GM18511 (cell line): ENCODE data around the gene POC5.
"Not testable (repeated sequence)": the region's sequence is repeated elsewhere in the genome, so short reads cannot be mapped to it uniquely, and the experiment has no call there.

ENCODE experiments used
- ATAC-seq: cut with Tn5 transposase; IDR thresholded peaks from one replicate; pipeline ENCODE4 v1.9.1; 2021; ENCODE audit warnings: mild to moderate bottlenecking, moderate library complexity; ENCODE audit not compliant: unreplicated experiment

Gene POC5, protein sequence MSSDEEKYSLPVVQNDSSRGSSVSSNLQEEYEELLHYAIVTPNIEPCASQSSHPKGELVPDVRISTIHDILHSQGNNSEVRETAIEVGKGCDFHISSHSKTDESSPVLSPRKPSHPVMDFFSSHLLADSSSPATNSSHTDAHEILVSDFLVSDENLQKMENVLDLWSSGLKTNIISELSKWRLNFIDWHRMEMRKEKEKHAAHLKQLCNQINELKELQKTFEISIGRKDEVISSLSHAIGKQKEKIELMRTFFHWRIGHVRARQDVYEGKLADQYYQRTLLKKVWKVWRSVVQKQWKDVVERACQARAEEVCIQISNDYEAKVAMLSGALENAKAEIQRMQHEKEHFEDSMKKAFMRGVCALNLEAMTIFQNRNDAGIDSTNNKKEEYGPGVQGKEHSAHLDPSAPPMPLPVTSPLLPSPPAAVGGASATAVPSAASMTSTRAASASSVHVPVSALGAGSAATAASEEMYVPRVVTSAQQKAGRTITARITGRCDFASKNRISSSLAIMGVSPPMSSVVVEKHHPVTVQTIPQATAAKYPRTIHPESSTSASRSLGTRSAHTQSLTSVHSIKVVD

DNA sequence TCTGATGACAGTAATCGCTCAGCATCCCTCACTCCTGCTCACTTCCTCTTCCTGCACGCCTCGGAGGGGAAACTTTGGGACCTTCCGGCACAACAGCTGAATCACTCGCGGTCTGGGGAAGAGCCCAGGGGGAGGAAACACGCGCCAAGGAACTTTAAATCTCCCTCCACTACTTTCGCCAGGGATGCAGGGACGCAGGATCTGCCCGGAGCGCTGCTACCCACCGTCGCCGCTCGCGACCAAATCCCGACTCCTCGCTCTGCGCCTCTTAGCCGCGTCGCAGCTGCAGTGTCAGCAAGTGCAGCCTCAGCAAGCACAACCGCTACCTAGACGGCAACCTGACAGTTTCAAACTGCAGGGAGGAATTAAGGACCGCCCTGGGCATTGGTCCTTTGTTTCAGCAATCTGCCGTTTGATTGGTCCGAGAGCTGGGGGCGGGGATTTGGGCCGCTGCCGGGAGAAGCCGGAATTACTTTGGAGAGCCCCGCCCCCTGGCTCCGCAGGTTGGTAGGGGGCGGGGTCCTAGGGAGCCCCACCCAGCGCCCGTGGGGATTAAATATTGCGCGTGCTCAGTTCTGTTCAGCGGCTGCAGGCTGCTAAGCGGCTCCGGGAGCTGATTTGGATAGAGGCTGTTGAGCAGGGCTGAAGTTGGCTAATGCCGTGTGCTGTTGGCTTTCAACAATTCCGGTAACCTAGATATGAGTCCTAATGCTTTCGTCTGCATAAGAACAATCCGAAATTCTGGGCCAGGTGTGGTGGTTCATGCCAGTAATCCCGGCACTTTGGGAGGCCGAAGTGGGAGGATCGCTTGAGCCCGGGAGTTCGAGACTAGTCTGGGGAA is at the start of gene POC5:
Gene POC5 (minus strand): TSS at position 356 of the 841 bp plus-strand sequence. CDS start 4,500 bp downstream, outside the sequence.
- peak; percentile 96 for ATAC-seq

DNA sequence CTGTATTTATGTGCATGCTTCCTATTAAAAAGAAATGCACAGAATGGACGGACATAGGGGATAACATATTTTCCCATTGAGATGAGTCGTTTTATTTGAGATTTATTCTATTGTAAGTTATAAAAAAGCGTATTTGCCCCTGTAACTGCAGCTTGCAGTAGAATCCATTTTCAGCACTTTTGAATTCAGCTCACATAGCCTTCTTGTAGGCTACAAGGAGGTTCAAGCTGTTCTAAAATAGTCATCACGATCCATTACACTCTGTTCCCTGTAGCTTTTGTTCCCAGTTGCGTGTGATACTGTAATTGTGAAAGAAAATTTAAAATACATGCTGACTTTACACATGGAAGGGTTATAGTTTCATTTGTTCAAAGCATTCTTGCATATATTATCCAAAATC is 40.9 kb upstream of the POC5 start:
- ATAC-seq: no peak

DNA sequence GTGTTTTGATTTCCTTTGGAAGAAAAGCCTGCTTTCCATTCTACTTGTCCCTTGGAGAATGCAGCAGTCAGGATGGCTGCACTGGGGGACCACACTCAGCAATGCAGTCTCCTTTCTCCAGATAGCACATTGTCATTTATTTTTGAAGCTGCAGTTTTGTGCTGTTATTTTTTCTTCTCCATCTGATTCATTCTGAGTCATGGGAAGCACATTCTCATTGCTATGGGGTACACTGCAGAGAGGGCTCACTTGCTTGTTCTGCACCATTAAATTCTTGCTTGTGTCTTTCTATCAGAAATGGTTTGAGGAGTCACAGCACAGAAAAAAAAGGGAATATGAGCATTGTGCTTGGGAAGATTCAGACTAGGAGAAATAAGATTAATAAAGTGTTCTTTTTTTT is 39.7 kb upstream of the POC5 start:
- no peak for ATAC-seq

DNA sequence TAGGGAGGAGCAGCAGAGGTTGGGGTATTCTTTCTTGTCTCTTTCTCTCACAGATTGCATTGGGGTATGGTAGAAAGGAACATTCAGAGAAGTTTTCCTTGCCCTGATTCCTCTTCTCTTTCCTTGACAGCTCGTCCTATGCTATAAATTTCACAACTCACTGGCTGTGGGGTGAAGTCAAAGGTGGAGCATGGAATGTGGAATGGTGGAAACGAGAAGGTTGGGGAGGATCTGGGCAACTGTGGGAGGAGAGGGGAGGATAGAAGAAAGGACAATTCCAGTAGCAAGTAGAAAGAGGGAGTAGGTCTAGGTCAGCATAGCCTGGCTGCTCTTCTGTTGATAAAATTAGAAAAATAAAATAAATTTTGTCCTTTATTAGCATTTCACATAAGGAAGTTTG is 39.0 kb upstream of the POC5 start:
- no peak for ATAC-seq

DNA sequence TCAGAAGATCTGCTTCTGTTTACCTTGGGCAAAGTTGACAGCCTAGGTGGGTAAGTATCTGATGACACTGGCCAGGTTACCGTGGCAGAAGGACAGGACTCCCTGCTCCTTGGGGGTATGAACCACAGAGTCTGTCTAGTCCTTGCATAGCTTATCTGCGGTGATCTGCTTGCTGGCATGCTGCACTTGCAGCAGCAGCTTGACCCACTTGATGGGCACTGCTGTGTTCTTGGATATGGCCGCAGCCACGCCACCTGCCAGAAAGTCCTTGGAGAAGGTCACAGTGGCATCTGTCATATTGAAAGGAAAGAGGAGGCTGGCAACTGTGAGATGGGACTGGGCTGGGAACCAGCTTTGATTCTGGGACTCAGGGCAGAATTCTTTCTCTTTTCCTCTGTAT is 35.9 kb upstream of the POC5 start:
- ATAC-seq: no peak

DNA sequence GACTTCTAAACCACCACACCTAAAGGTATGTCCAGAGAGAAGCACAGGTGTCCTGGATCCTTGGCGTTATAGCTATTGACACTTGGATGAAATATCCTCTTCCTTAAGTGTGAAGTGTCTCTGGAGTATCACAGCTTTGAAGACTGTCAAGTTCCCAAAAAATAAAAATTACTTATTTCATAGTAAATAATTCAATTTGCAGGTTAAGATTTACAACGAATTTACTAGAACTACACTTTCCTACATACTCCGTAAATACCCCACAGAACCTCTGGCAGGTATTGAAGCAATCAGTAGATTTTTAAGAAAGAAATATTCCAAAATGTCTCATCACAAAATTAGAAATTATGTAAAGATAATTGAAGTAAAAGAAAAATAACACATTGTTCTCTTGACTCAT is 27.1 kb upstream of the POC5 start:
- no peak for ATAC-seq

DNA sequence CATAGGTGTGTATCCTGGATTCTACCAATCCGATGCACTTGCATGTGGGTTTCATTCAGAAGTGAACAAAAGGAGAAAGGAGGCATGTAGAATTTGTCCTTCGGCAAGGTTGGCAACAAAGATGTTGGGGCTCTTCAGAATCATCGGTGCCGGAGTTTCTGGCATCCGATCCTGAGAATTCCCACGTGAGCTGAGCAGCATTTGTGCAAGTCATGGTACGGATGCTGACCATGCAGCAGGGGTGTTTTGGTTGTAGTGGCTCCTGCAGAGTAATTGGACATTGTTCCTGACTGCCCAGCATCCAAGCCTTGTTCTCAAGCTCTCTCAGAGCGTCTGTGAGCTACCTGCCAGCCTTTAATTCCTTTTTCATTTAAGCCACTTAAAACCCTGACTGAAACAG is 19.0 kb upstream of the POC5 start:
- no peak for ATAC-seq

DNA sequence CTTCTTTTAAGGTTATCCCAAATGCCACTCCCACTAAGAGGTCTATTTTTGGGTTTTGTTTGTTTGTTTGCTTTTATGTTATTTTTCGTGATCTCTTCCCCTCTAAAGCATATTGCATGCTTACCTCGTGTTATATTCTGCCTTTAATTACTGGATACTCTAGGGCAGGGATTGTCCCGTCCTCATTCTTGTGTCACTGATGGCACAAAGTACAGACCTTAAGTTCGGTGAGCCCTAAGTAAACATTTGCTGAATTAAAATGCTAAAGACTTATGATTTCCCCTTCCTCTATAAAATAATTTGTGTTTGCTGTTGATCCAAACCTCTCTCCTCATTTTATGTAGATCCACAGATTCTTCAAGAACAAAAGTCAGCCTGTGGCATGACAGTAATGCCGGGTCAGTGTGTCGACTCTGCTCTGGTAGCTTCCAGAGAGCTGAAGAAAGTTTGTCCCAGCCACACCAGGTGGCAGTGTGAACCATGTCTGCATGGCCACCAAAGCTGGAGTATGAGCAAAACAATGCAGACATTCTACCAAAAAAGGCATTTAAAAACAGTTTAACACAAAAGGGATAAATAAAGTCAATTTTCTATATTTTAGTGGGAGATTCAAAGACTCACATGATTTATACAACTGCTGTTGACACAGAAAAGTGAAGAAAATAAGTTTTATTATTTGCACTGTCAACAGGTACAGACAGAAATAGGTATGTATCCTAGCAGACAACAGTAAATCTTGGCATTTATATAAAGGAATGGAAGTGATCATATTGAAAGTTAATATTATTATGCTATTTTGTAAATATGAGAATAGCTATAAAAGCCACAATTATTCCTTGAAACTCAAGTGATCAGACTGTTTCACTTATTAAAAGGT is 17.9 kb upstream of the POC5 start:
- peak; percentile 51 for ATAC-seq

DNA sequence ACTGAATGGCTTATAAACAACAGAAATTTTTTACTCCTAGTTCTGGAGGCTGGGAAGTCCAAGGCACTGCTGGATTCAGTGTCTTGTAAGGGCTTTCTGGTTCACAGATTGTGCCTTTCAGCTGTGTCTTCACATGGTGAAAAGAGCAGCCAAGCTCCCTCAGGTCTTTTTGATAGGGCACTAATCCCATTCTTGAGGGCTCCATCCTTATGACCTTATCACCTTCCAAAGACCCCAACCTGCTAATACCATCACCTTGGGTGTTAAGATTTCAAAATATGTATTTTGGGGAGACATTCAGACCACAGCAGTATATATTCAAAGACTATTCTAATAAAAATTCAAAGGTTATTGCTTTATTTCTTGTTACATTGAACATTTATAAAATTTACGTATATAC is 16.5 kb upstream of the POC5 start:
- ATAC-seq: no peak

DNA sequence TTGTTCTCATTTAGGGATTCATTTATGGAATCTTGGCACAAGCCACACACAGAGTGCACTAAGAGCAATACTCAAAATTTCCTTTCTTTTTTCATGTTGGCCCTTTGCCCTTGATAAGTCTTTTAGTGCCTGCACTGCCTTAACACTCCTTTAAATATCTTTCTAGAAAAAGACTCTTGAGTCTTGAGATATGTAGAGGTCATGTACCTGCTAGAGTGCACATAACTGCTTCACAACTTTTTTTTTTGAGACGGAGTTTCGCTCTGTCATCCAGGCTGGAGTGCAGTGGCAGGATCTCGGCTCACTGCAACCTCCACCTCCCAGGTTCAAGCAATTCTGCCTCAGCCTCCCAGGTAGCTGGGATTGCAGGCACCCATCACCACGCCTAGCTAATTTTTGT is 14.3 kb upstream of the POC5 start:
- ATAC-seq: not testable (repeated sequence)

DNA sequence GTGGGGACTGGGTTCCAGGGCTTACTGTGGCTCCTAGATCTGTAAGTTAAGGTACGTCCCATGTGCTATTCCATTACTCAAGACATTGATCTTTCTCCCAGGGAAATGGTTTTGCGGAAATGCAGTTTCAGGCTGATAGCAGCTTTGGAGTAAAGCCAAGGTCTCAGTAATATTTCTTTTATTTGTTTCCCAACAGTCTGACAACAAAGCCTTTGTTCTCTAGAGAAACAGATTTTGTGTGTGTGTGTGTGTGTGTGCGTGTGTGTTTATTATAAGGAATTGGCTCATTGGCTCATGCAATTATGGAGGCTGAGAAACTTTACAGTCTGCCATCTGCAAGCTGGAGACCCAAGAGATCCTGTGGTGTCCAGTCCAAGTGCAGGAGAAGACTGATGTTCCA is 12.1 kb upstream of the POC5 start:
- no peak for ATAC-seq

DNA sequence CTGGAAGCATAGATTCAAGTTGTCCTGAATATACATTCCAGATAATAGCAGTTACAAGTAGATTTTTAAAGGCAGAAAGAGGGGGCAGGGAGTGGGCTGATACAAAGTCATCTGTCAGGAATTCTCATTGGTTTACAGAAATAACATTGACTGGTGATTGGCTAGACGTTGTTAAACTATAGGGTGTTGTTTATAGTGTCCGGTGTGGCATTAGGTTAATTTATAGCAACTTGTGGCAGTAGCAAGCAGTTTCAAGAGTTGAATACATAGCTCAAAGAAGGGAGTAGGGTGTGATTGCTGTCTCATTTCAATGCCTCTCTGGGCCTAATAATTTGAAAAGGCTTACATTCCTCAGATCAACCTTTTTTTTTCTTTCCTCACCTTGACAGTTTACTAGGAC is 10.7 kb upstream of the POC5 start:
- no peak for ATAC-seq

DNA sequence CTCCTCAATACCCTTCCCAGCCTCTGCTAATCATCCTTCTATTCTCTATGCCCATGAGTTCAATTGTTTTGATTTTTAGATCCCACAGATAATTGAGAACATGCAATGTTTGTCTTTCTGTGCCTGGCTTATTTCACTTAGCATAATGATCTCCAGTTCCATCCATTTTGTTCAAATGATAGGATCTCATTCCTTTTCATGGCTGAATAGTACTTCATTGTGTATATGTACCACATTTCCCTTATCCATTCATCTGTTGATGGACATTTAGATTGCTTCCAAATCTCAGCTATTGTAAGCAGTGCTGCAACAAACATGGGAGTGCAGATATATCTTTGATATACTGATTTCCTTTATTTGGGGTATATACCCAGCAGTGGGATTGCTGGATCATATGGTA is 9.0 kb upstream of the POC5 start:
- not testable (repeated sequence) for ATAC-seq

DNA sequence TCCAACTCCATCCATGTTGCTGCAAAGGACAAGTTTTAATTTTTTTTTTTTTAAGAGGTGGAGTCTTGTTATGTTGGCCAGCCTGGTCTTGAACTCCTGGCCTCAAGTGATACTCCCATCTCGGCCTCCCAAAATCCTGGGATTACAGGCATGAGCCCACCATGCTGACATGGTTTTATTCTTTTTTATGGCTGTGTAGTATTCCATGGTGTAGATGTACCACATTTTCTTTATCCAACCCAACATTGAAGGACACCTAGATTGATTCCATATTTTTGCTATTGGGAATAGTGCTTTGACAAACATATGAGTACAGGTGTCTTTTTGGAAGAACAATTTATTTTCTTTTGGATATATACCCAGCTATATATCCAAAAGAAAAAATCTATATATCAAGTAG is 6.1 kb upstream of the POC5 start:
- no peak for ATAC-seq

DNA sequence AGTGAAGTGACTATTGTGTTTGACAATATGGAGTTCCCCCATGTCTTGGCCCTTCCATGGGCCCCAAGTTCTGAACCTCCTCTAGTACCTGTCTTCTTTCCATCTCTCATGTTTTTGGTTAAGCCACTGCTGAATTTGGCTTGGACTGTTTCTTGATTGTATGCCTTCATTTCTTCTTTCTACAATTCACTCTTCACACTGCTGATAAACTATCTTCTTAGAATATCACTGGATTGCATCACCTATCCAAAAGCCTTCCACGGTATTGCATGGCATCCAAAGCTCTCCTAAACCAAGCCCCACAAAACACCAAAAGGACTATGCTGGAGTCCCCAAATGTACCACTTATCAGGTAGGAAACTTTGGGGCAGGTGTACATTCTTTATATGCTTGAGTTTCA is 4.3 kb upstream of the POC5 start:
- no peak for ATAC-seq

DNA sequence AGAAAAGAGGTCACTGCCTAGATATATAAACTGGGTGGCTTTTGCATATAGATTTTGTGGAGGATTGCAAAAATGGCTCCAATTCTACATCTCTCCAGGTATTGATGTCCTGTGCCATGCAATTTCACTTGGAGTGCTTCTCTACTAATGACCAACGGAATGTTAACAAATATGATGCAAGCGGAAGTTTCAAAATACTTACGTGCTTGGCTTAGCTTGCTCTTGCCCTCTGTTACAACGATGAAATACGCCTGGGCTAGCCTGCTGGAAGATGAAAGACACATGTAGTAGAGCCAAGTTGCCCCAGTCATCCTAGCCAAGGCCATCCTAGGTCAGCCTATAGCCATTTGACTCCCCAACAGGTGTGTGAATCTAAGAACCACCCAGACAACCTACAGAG is 3.6 kb upstream of the POC5 start:
- no peak for ATAC-seq

DNA sequence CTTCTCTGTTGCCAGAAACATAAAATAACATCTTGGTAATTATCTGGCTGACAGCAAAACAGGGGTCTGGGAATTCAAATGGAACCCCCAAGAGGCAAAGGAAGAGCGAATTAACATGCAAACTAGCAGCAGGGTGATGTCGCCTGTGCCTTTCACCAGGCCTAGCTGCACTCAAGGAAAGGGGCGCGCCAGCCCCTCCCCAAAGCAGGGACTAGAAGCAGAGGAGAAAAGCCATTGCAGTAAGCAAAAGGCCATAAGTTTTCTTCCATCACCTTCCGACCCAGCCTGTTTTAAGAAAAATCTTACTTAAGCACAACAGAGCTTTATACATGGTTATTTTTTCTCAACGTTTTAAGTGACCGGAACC is 539 bp downstream of the POC5 start:
- ATAC-seq: peak; percentile 26

DNA sequence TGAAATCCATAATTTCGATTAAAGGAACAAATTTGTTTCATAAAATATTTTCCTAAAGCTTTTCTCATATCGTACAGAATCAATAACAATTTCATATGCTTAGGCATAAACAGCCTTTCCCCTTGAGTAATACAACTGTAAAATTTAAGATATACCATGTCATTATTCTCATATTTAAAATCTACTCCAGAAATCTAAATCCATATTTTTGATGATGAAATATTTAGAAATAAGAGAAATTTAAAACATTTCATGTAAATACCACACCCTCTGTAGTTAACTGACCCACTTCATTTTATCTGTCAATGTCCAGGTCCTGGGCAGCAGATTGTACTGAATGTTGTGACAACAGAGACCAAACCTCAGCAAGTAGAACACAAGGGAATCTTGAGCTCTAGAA is 5.1 kb downstream of the POC5 start:
- ATAC-seq: no peak

DNA sequence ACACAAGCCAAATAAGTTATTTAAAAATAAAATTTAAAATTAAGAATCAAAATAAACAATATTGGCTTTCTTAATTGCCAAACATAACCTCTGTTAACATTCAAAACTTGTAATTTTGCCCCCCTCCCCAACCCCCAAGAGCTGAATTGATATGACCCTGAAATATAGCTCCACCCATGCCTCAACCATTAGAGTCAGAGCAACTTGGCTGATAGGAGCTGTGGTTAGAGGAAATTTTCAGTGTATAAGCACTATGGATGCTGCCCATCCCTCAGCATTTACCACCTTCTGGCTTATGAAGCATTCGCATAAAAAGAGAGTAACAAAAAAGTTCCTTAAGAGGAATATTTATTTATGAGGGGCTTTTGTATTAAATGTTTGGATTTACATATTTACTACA is 6.1 kb downstream of the POC5 start:
- no peak for ATAC-seq

DNA sequence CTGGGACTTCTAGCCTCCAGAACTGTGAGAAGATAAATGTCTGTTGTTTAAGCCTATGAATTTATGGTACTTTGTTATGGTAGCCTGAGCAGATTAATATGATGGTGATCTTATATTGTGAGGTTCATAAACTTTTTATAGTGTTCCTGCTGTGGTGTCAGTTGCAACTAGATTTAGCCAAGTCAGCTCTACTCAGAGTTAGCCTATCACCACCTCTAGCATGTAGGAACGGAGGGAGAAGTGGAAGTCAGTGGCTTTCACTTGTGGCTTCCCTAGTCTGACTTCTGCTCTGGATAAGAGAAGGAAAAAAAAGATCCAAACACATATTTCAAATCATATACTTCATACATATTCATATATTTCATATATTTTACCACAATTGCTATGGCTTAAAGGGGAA is 6.6 kb downstream of the POC5 start:
- no peak for ATAC-seq

DNA sequence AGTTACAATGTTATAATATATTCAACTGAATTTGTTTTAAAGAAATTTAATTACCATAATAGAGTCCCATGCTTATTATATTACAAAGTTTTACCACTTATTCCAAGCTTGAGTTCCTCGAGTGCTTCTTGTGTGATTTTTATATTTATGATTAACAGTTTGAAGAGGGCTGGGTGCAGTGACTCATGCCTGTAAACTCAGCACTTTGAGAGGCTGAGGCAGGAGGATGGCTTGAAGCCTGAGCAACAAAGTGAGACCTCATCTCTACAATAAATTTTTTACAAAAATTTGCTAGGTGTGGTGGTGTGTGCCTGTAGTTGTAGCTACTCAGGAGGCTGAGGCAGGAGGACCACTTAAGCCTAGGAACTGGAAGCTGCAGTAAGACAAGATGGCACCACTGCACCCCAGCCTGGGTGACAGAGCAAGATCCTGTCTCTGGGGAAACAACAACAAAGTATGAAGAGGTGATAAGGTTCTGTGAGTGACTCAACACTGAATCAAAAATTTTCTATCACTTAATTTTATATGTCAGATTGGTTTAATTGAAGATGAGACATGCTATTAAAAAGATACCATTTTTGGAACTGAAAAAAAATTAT is 9.2 kb downstream of the POC5 start:
- no peak for ATAC-seq
